WERI-Rb-1 (cell line): ENCODE results near the gene SENP5.

Experiments
- DNase-seq: peaks from one replicate; pipeline ENCODE4 v3.0.0-alpha.2; 2020
- H3K27ac ChIP-seq: fragments of 250-450 bp; sonication (Bioruptor Pico); 2 replicates; pipeline ENCODE4 v1.5.1; 2020; ENCODE audit warnings: mild to moderate bottlenecking, moderate library complexity
- H3K27me3 ChIP-seq: fragments of 250-450 bp; sonication (Bioruptor Pico); 2 replicates; pipeline ENCODE4 v1.5.1; 2021; ENCODE audit warnings: mild to moderate bottlenecking, low read depth, moderate library complexity; ENCODE audit not compliant: insufficient read depth, severe bottlenecking
- H3K36me3 ChIP-seq: fragments of 250-450 bp; sonication (Bioruptor Pico); 2 replicates; pipeline ENCODE4 v1.5.1; 2020; ENCODE audit warnings: mild to moderate bottlenecking, moderate library complexity
- H3K4me3 ChIP-seq: 2 replicates; pipeline ENCODE4 v1.5.1; 2011; ENCODE audit warnings: low read depth, mild to moderate bottlenecking, control low read depth, low read length
- H3K9me3 ChIP-seq: fragments of 250-450 bp; sonication (Bioruptor Pico); 2 replicates; pipeline ENCODE4 v1.5.1; 2021; ENCODE audit warnings: mild to moderate bottlenecking, moderate library complexity; ENCODE audit not compliant: severe bottlenecking
- TF ChIP-seq, protein P1 (sequence below): IDR thresholded peaks from 2 replicates; pipeline ENCODE4 v1.5.1; 2011; ENCODE audit warnings: low read depth, mild to moderate bottlenecking, control low read depth, inconsistent platforms, low read length

The SENP5 gene

DNA sequence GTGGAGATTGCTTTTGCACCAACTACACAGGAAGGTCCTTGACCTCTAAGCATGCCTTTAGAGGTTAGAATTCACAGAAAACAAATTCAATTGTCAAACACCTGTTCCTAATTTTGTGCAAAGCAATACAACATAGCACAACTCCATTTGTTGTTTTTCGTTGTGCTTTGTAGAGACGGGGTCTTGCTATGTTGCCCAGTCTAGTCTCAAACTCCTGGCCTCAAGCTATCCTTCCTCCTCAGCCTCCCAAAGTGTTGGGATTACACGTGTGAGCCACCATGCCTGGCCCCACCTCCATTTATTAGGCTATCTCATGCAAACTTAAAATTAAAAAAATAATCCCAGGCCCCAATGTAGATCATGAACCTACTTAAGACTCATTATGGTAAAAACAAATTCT, 68.6 kb downstream of the SENP5 start:
- H3K36me3 ChIP-seq = peaks cover 18% of the 10 kb centered on the region

DNA sequence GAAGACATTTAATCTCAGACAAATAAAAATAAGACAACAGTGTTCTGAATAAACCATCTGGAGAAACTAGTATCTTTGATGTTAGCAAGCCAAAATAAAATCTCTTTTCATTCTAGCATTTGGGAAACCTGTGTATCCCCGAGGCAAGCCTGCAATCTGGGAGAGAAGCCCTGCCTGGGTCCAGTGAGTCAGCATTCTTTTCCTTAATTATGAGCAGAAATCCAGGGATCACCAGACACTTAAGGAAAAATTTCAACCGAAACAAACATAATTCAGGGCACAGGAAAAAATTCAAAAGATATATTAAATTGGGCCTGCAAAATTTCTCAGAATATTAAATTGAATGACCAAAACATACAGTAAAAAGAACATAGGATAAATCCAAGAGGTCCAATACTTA, 70.4 kb downstream of the SENP5 start:
- no peak for DNase-seq
- no peaks in the 10 kb centered on the region for H3K27me3 ChIP-seq
- H3K36me3 ChIP-seq = peaks cover 18% of the 10 kb centered on the region
- no peaks in the 10 kb centered on the region for H3K9me3 ChIP-seq
- no peak overlapping the region for H3K27ac ChIP-seq
- no peak overlapping the region for H3K4me3 ChIP-seq
- TF ChIP-seq, protein P1, sequence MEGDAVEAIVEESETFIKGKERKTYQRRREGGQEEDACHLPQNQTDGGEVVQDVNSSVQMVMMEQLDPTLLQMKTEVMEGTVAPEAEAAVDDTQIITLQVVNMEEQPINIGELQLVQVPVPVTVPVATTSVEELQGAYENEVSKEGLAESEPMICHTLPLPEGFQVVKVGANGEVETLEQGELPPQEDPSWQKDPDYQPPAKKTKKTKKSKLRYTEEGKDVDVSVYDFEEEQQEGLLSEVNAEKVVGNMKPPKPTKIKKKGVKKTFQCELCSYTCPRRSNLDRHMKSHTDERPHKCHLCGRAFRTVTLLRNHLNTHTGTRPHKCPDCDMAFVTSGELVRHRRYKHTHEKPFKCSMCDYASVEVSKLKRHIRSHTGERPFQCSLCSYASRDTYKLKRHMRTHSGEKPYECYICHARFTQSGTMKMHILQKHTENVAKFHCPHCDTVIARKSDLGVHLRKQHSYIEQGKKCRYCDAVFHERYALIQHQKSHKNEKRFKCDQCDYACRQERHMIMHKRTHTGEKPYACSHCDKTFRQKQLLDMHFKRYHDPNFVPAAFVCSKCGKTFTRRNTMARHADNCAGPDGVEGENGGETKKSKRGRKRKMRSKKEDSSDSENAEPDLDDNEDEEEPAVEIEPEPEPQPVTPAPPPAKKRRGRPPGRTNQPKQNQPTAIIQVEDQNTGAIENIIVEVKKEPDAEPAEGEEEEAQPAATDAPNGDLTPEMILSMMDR = no peak

More for the DNA sequence above, 68.6 kb downstream of the SENP5 start:
- Histone ChIP-seq H3K4me3 (no peak overlapping the region), H3K27ac (no peak overlapping the region), H3K9me3 (no peaks in the 10 kb centered on the region), H3K27me3 (no peaks in the 10 kb centered on the region)
- TF ChIP-seq, protein P1 = no peak
- no peak for DNase-seq

DNA sequence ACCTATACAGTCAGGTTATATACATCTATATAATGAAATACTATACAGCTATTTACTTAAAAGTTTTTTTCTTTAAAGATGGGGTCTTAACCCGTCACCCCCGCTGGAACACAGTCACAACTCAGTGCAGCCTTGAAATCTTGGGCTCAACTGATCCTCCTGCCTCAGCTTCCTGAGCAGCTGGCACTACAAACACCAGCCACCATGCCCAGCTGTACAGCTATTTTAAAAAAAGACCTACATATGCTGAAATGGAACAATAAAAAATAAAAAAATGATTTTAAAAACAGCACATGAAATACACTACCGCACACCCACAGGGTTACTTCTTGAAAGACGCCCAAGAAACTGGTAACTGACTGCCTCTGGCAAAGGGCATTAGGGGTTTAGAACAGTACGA, 70.9 kb downstream of the SENP5 start:
- Histone ChIP-seq H3K9me3 (no peaks in the 10 kb centered on the region), H3K36me3 (peaks cover 18% of the 10 kb centered on the region), H3K27me3 (no peaks in the 10 kb centered on the region), H3K27ac (no peak overlapping the region), H3K4me3 (no peak overlapping the region)
- TF ChIP-seq, protein P1 = no peak
- DNase-seq = no peak

DNA sequence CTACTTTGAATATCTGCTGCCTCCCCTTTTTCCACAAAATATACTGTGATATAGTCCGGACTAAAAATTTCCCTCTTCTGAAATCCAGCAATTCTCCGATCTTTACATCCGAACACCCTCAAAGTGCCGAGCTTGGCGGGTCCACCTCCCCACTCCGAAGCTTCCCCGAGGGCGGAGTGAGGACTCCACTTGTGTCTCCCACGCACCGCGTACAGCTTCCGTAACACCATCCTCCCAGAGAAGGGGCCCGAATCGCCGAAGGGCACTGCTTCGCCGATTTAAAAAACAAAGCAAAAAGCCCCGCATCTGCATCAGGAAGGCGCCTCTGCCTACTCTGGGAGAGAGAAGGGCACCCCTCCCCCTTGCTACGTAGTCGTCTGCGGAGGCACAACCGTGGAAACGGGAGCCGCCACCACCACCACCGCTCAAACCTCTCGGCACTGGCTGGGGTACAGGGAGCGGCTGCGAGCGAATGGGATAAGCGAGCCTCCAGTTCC, 74.1 kb downstream of the SENP5 start:
- H3K36me3 ChIP-seq = peaks cover 16% of the 10 kb centered on the region
- no peak for DNase-seq

DNA sequence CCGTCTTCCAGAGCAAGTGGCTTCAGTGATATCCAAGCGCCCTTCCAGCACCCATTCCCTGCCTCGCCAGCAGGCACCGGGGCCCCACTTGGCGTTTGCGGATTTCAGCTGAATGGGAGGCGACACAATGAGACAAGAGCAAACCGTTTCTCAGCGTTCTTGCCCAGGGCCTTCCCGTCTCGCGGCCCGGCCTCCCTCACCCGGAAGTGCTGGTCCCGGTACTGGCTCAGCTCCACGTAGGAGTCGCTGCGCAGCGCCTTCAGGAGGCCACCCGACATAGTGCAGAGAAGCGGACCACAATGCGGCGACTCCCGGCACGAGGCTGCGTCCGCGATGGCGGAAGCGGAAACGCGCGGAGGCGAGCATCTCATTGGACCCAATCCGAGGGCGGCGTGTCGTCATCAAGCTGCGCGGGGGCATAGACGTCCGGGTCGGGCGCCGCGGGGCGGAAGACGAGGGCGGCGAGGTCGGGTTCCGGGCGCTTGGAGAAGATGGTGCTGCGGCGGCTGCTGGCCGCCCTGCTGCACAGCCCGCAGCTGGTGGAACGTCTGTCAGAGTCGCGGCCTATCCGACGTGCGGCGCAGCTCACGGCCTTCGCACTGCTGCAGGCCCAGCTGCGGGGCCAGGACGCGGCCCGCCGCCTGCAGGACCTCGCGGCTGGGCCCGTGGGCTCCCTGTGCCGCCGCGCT, 74.7 kb downstream of the SENP5 start, which contains the start of gene NCBP2:
TSS of gene NCBP2 (minus strand) at position 303 of the 689 bp plus-strand sequence. CDS start at position 278, 25 bp downstream.
- TF ChIP-seq, protein P1 = peak; percentile 72

More for the DNA sequence above, 74.1 kb downstream of the SENP5 start:
- TF ChIP-seq, protein P1 = no peak
- Histone ChIP-seq H3K27ac (peak overlapping the region; percentile 93), H3K27me3 (no peaks in the 10 kb centered on the region), H3K4me3 (peak overlapping the region; percentile 84), H3K9me3 (no peaks in the 10 kb centered on the region)

More for the DNA sequence above, 74.7 kb downstream of the SENP5 start, which contains the start of gene NCBP2:
- Histone ChIP-seq H3K36me3 (peaks cover 13% of the 10 kb centered on the region), H3K9me3 (no peaks in the 10 kb centered on the region), H3K4me3 (peak within 1 kb of the TSS; percentile 84), H3K27me3 (no peaks in the 10 kb centered on the region), H3K27ac (peak within 1 kb of the TSS; percentile 93)
- DNase-seq = peak; percentile 93
